GM21447 (cell line): ENCODE measurements around the gene ADAM22.

Experiments used
- ATAC-seq: cut with Tn5 transposase; IDR thresholded peaks from one replicate; pipeline ENCODE4 v1.9.1; 2021; ENCODE audit not compliant: unreplicated experiment

Gene ADAM22

DNA sequence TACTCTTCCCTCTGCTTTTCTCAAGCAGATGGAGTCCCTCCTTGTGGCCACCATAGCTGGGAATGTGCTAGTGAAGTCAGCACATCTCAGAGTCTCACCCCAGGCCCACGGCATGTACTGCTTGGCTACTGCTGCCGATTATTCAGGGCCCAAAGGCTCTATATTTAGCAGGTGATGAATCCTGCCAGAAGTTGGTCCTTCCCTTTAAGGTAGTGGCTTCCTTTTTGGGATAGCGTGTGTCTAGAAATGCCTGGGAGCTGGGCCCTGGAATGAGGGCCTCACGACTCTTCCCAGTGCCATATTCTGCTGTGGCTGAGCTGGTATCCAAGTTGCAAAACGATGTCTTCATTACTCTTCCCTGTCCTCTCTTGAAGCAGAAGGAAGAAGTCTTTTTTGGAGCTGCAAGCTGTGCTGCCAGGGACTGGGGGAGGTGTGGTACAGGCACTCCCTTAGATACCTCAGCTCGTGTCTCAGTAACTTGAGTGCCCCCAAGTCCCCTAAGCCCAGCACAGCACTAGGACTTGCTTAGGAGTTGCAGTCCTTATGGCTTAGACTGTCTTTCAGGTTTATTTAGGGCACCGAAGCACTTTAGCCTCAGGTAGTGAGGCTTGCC, 100.1 kb downstream of the ADAM22 start:
- no peak for ATAC-seq

GRCh38 chr7:88037050-88037449, 103.0 kb downstream of the ADAM22 start:
- no peak for ATAC-seq

GRCh38 chr7:88040694-88041093, 106.6 kb downstream of the ADAM22 start:
- no peak for ATAC-seq

DNA sequence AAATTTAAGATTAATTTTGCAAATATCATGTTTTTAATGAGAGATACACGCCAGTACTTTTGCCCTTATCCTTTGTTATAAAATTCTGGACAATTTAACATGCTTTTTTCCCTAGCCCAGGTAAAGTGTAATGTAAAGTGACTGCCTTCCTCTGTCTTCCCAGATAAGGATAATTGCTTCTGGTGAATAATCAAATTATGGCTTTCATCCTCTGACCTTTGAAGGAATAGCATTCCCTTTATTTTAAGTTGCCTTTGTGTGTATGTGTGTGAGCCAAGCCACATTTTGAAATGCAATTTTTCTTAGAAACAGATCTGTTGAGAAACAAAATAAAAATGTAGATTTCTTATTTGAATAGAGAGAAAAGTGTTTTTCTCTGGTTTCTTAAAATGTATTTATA, 107.5 kb downstream of the ADAM22 start:
- ATAC-seq: no peak

DNA sequence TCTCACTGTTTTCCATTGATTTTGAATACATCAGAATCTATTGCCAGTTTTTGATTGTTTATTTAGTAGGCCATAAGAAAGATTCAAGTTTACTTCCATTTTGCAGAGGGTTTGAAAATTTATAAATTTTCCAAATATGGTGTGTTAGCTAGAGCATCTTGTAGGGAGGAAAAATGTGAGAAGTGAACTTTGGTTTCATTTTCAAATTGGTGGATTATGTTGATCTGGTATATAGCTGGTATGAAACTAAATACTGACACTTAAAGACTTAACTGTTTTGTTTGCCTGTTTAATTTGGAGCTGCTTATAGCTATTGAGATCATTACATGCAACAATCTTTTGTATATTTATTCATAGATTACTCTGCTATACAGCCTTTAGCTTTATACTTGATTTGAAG, 108.1 kb downstream of the ADAM22 start:
- ATAC-seq: no peak

DNA sequence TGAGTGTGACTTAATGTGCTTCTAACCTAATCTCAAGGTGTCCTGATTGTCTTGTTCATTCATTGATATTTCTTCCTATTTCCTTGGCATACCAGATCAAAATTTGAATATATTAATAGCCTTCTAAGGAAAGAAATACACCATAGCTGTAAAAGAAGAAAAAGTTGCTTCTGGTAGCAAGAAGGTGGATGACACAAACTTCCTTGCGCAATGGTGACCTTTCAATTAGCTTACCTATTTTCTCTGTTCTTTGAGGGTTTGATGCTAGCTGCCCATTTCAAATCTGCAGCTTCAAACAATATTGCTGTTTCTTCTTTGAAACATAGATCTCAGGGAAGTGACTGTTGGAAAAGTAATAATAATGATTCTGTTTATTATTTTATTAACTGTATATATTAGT, 108.8 kb downstream of the ADAM22 start:
- no peak for ATAC-seq

DNA sequence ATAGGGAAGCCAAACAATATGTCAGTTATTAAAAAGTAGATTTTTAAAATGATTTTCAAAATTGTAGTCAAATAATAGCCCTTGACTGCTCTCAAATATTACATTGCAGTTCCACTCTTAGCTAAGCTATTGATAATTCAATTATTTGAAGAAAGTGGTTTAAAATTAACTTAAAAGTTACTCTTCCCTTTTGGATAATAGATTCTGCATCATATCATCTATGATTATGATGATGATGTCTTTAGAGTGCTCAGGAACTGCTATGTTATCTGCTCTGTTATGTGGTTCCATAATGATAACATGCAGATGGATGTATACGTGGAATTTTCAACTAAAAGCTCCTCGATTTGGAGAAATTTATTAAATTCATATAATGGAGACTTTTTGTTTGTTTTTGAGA, 110.0 kb downstream of the ADAM22 start:
- ATAC-seq: no peak

DNA sequence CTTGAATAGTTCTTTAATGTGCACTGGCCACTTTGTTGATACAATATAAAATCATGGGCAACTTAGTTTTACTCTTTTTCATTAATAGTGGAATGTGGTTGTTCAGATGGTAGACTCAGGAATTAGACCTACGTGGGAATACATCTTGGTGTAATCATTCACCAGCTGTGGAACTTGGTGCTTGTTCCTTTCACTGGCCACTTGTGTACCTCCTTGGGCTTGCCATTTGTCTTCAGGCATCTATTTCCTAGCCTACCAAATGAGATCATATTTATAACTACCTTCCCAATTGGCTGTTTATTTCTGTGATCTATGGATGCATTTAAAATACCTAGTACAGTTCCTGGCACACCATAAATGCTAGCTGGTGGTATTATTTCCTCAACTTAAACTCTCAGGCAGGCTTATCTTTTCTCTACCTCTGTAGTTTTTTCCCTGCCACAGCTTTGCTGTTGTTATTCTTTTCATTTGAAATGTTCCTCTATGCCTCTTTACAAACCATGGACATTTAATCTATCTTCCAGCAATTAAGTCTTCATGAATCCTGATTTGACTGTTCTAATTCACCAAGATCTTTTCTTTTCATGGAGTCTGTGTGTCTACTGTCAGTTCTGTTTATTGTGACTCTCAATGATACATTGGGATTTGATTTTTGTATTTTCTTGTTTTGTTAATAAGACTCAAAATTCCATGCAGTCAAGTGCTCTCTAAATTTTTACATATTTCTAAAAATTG, 113.0 kb downstream of the ADAM22 start:
- no peak for ATAC-seq

DNA sequence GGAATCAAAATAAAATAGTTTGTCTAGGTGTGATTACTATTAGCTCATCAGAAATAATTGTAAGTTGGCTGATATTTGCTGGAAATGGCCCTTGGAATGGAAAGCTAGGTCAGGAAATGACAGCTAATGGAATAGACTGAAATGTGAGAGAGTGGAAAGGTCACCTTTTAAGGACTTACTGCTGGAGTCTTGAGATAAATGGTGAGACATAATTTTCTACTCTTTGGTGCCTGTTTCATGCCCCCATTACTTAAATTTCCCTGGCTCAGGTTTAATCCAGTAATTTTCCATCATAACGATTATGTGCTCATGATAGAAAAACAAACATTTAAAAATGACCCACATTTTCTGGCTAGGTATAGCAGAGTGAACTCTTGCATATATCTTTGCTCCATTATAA, 123.6 kb downstream of the ADAM22 start:
- no peak for ATAC-seq

- no peak for ATAC-seq
Measured at GRCh38 chr7:88062238-88062637, 128.2 kb downstream of the ADAM22 start.

DNA sequence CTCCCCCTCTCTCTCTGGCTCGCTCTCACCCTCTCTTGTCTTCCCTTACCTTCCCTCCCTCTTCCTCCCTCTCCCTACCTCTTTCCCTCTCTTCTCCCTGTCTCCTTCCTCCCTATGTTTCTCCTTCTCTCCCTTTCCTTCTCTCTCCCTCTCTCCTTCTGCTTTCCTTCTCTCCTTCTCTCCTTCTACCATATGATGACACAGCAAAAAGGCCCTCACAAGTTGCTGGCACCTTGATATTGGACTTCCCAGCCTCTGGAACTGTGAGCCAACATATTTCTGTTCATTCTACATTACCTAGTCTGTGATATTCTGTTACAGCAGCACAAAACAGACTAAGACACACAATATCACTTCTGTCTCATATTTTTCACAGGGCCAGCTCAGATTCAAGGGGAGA, 135.0 kb downstream of the ADAM22 start:
- ATAC-seq: no peak

- ATAC-seq: peak; percentile 93
Measured at GRCh38 chr7:88071994-88072714, 138.1 kb downstream of the ADAM22 start.

GRCh38 chr7:88072715-88073055, 138.6 kb downstream of the ADAM22 start:
- ATAC-seq: peak; percentile 23

DNA sequence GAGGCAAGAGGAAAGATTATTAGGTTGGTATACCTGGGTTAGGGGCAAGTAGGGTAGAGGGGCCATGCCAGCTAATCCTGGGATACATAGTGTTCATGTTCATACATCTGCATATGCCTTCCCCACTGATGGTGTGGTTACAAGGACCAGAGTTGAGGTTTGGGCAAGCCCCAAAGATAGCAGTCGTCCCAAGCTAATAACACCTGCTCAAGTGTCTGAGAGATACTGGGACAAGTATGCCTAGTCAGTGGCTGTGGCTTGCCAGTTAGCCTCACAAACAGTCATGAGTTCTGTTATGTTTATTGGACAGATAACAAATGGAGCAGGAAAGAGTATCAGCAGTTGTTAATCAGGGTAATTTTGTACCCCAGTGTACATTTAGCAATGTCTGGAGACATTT, 139.6 kb downstream of the ADAM22 start:
- no peak for ATAC-seq

DNA sequence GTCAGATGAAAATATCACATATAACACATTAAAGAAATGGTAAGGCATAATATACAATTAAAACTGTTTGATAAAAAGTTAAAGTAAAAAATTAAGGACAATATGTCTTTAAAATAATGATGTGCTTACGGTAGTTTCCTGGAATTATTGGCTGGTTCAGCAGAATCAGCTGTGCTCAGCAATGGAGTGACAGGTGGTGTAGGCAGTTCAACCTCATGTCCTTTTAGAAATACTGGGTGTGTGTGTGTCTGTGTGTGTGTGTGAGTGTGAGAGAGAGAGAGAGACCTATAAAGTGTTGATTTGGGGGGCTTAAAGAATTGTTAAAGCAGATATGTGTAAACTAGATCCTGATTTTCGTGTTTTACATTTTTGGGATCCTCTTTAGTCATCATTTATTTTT, 141.2 kb downstream of the ADAM22 start:
- ATAC-seq: no peak

DNA sequence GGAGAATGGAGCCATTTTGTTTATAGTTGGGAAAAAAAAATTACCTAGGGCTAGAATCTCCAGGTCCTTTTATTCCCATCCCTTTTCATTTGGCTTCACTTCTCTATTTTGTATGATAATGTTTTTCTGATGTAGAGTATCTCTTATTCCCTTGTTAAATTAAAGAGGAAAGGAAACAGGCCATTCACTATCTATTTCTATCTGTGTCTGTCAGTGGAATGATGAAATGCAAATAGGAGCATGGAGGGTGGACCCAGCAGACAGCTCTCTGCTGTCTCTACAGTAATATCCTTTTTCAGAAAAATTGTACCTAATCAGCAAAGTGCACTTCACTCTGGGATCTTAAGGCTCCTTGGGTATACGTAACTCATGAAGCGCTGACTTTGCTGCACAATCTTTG, 149.8 kb downstream of the ADAM22 start:
- no peak for ATAC-seq

DNA sequence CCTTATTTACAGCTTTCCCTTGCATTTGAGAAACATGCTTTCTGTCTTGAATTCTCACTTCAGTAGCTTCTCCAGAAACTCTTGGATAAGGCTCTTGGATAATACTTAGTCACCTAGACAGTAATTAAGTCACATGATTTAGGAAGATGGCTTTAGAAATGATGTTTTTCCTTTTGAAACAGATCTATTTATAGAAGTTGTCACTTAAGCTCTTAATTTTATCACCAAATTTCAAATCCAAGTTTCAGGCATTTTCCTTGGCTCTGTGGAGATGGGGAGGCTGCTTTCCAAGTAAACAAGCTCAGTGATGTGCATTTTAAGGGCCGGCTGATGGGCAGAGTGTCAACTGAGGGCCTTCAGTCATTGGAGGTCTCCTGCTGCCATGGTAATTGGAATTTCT, 155.5 kb downstream of the ADAM22 start:
- ATAC-seq: no peak

DNA sequence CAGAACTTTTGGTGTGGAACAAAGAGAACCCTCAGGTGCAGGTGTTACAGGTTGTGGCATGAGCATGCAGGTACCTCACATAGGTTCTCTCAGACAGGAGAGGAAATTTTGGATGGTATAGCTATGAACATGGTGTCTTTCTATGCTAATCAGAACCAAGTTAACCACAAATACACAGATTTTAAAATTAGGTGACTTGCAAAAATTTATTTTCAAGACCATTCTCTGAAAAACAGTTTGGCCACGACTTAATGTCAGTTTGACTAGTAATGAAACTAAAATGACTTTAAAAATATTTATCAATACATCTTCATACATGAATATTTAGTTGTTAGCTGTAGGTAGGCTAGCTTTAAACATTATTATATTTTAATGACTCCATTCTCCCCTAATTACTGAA, 156.2 kb downstream of the ADAM22 start:
- ATAC-seq: no peak

- ATAC-seq: no peak
Measured at GRCh38 chr7:88090671-88091070, 156.6 kb downstream of the ADAM22 start.

DNA sequence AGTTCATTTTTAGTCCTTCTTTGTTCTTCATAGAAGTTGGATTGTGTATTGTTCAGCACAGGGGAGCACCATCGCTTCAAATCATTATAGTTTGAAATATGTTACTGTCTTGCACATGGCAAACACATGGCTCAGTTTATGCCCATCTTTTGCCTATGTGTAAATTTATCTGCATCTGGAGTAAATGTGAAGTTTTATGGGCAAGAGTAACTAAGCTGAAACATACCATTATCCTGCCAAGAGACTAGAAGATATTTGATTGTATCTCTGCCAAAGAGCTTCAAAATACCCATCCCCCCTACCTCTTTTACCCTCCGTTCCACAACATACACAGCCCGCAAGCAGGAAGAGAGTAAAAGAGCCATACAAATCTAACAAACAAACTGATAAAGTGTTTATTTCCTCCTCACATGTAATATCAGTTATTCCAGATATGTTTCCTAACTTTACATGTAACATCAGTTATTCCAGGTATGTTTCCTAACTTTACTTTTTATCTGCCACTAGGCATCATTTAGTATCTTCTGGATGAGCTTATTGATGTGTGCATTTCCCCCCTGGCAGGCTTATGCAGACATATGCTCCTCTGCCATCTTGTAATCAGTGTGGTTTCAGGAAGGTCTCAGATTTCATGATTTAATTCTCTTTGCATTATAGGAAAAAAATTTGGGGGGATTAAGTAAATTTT, 158.1 kb downstream of the ADAM22 start:
- no peak for ATAC-seq

DNA sequence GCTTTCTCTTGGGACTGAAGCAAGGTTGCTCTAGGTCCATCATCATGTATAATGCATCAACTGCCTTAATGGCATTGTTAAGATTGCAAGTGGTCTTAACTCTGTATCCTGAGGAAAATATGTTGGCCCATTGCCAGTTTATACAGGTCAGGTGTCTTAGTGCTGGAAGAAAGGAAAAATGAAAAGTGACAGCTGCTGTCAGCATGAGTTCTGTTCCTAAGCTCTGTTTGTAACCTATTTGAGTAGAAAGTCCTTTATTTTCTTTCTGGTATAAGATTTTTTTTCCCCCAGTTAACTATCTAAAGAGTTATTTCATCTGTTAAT, 158.6 kb downstream of the ADAM22 start:
- ATAC-seq: no peak

DNA sequence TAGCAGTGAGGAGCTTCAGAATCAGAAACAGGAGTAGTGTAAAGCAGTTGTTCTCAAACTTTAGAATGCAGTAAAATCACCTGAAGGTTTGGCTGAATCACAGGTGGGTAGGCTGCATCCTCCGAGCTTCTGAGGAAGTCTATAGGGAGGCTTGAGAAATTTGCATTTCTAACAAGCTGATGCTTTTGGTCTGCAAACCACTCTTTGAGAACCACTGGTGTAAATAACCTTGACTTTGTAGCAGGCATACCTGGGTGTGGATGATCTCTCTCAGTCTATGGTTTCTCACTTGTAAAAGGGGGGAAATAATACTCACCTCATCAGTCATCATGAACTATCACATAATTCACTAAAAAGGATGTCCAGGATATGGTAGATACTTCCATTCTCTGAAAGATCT, 167.7 kb downstream of the ADAM22 start:
- ATAC-seq: no peak
